Ramos (cell line): ENCODE measurements around the gene PLK5.

Experiments
- in situ Hi-C: fragments of 300-500 bp; cut with MboI; formaldehyde crosslinking; loops from one replicate; pipeline ENCODE4 v1.14.3; 2022; ENCODE audit warnings: low sequenced_read_pairs; ENCODE audit not compliant: unreplicated experiment

PLK5 gene

DNA sequence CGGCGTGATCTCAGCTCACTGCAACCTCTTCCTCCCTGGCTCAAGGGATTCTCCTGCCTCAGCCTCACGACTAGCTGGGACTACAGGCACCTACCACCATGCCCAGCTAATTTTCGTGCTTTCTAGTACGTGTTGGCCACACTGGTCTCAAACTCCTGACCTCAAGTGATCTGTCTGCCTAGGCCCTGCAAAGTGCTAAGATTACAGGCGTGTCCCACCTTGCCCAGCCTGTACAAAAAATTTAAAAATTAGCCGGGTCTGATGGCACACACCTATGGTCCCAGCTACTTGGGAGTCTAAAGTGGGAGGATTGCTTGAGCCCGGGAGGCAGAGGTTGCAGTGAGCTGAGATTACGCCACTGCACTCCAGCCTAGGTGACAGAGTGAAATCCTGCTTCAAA lies 48.9 kb downstream of the PLK5 start:
- in situ Hi-C loops = no loop called here

- in situ Hi-C loops = no loop called here
Observed at GRCh38 chr19:1574354-1575136, 50.7 kb downstream of the PLK5 start.

- in situ Hi-C loops = no loop called here
Observed at GRCh38 chr19:1575323-1576241, 51.7 kb downstream of the PLK5 start.

DNA sequence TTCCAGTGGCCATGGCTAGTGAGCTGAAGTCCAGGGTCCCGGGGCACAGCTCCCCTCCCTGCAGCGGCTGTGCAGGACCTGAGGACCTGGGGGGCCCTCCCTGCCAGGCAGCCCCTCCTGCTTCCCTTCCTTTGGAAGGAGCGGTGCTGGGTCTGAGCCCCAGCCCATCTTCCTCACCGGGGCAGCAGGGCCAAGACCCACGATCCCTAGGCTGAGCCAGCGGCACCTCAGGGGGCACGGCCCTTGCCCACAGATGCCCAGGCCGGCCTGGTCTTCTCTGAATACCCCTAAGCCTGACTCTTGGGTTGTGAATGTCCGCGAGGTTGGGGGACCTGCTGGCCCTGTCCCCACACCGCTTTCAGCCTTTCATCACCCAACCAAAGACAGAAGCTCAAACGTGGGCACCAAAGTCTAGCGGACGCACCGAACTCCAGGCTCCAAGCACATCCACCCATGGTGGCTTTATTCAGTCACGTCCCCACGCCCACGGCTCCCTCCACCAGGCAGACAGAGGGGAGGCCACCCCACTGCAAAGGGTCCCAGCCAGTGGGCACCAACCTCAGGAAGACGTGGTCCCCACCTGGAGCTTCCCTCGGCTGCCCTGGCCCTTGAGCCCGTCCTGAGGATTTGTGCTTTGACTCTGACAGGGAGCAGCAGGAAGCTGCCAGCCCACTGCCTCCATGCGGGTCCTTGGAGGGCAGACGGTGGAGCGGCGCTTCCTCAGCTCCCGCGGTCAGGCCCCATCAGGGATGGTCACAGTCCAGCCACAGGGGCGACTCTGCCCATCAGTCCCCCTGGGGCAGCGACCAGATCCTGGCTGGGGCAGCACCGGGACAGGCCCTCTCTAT lies 52.6 kb downstream of the PLK5 start:
- in situ Hi-C loops = no loop called here

DNA sequence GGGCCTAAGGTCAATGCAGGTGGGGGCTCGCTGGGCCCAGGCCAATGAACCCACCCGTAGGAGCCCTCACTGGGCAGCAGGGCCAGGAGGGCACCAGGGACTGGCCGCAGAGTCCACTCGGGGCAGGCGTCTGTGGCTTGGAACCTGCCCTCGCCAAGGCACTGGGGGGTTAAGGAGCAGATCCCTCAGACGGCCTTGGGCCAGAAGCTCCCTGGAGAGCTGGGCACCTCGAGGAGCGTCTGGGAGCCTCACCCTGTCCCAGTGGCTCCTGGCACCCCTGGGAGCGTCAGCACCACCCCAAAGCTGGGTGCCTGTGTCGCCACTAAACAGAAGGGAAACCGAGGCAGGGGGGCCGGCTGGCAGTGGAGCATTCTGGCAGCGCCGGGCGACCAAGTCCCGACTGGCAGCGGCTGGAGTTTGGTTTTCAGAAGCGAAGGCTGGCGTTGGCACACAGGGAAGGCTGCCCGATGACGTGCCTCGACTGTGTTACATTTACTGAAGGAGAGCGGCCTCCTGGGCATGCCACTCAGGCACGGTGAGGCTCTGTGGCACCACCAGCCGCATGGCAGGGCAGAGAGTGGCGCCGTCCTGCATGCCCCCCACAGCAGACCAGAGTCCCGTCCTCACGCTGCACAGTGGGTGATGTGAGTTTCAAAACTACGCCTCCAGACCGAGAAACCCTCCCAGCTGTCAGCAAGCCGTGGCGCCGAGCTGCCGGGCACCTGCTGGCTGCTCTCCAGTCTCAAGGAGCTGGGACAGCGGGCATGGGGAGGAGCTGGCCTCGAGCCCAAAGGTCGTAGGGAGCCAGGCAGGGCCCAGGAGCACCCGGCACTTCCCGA lies 53.4 kb downstream of the PLK5 start:
- in situ Hi-C loops = no loop called here

GRCh38 chr19:1577929-1578618 lies 54.2 kb downstream of the PLK5 start:
- in situ Hi-C loops = no loop called here

DNA sequence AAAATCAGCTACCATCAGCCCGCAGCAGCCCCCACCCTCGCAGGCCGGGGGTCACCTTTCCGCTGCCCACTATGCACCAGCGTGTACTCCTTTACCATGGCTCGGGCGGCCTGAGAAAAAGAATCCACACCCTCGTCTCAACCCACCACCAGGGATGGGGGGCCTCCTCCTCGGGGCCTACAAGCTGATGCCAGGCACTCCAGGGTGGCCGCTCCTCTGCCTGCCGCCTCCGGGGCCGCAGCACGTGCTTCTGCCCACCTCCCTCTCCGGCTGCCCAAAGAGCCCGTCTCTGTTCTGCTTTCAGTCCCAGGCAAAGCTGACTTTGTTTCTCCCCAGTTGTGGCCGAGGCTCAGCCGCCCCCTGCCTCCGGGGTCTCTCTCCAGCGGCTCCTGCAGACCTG lies 55.3 kb downstream of the PLK5 start:
- in situ Hi-C loops = no loop called here

DNA sequence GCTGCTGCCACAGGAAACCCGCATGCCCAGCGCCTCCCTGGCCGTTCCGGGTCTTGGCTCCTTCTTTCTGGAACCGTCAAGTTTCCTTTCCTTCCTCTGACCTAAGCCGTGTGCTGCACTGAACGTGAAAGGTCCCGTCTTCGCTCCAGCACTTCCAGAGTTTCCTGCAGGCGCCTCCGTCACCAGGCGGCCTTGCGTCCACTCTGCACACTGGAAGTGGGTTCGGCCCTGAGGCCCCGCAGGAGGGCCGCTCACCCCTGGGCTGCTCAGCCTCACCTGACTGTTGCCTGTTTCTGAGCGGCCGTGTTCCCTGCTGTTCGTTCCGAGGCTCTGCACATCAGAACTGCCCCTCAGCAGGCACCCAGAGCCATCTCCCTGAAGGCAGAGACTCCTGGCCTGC lies 56.5 kb downstream of the PLK5 start:
- in situ Hi-C loops = no loop called here

DNA sequence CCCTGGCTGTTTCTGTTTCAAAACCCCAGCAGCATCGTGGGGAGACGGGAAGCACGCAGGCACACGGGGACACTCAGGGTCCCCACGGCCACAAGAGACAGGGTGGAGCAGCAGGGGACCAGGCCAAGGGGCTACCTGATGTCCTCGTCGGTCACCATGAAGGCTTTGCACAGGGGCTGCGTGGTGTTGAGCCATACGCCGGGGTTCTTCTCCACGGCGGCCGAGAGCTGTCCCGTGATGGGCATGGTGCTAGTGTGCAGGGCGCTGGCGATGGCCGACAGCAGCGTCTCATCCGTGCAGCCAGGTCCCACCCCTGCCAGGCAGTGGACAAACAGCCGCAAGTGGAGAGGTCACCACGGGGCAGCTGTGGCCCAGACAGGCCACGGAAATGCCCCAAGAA lies 57.1 kb downstream of the PLK5 start:
- in situ Hi-C loops = no loop called here

DNA sequence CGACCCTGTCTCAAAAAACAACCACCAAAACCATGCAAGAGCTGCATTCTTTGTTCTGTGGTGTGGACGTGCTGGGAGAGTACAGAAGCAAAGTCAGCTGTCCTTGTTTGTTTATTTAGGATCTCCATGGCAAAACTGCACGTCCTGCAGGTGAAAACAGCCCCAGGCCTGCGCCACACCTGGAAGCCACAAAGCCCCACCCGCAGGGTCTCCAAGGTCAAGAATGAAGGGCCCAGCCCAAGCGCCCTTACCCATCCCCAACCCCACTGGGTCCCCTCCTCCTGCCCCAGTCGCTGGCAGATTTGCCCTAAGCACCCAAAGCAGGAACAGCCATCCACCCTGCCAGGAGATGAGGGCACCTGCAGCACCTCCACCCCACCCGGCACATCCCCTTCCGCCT lies 58.3 kb downstream of the PLK5 start:
- in situ Hi-C loops = no loop called here

DNA sequence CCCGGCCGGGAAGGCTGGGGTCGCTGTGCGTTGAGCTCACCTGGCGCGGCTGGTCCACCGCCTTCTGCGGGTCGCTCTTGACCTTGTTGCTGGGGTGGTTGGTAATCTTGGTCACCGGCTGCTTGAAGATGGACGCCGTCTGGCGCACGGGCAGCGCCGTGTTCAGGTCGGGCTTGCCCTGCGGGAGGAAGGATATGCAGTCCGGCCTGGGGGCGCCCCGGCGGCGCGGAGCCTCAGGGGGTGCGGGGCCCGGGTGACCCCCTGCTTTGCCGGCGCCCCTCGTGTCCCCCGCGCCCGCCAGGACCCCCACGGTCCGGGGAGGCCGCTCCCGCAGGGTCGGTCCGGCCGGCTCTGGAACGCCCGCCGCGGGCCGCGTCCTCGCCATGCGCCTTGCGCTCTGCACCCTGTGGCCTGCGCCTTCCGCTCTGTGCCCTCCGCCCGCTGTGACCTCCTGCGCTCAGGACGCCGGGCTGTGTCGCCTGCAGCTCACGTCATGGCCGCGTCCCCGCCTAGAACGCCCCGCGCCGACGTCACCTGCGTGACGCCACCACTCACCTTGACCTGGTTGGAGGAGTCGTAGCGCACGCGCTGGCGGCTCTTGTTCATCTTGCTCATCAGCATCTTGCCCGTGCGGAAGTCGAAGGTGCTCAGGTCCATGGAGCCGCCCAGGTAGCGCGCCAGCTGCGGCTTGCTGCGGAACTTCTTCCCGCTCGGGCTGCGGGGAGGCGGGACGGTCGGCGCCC lies 60.8 kb downstream of the PLK5 start:
- in situ Hi-C loops = no loop called here

GRCh38 chr19:1585243-1585580 lies 61.3 kb downstream of the PLK5 start:
- in situ Hi-C loops = no loop called here
